Stimulated activated CD8-positive, alpha-beta memory T cell treated with anti-CD3 and anti-CD28 coated beads, Interleukin-2, amount 100 ng/mL, for 1 hour (primary cell): ENCODE measurements around the gene KRI1.
"Not testable (repeated sequence)": the region's sequence is repeated elsewhere in the genome, so short reads cannot be mapped to it uniquely, and the experiment has no call there.

Source experiments
- DNase-seq, 2 donors: peaks; one replicate each; pipeline ENCODE4 v3.0.0-alpha.2; 2020; ENCODE audit warnings: low read depth in 2 of 2

KRI1 gene

GRCh38 chr19:10550336-10550735 lies 15.5 kb downstream of the KRI1 start:
- no peak for DNase-seq

DNA sequence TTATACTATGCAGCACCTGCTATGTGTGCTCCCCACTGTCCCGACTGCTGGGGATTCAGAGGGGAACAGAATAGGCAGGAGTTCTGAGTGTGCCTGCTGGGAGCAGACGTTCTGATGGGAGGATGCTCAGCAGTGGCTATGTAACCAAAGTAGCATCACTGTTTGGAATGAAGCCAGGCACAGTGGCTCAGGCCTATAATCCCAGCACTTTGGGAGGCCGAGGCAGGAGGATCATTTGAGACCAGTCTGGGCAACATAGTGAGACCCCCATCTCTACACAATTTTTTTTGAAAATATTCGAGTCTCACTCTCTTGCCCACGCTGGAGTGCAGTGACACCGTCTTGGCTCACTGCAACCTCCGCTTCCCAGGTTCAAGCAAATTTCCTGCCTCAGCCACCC lies 16.1 kb downstream of the KRI1 start:
- DNase-seq, result no peak

GRCh38 chr19:10548746-10549276 lies 17.0 kb downstream of the KRI1 start:
- DNase-seq, result no peak

GRCh38 chr19:10546817-10547216 lies 19.0 kb downstream of the KRI1 start:
- no peak for DNase-seq

GRCh38 chr19:10544753-10545251 lies 21.0 kb downstream of the KRI1 start:
- DNase-seq, result no peak

GRCh38 chr19:10544242-10544752 lies 21.5 kb downstream of the KRI1 start:
- no peak for DNase-seq

DNA sequence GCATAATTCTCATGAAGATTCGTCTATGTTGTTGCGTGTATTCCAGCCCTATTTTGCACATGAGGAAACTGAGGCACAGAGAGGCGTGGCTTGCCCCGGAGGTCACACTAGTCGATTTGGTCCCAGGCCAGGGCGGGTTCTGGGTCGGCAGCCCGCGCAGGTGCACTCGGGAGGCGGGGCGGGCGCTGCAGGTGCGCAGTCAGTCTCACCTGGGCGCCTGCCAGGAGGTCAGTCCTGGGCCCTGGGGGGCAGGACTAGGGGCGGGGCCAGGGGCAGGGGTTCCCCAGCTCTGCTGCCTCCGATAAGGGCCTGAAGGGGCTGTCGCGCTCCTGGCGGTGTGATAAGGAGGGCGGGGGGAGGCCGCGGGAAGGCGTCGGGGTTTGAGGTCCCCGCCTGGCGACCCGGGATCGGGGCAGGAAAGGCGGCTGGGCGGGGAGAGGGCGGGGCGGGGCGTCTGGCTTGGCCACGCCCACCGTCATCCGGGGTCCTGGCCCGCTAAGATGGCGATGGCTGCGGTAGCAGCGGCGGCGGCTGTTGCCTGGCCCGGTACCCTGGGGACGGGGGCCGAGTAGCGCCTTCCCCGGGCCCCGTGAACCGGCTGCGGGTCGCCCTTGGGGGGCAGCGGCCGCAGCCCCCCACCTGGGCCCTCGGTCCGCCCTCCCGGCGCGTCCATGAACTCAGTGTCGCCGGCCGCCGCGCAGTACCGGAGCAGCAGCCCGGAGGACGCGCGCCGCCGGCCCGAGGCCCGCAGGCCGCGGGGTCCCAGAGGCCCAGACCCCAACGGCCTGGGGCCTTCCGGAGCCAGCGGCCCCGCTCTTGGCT lies 22.2 kb downstream of the KRI1 start, which contains the start of gene ATG4D:
Gene ATG4D (plus strand): TSS at position 485 of the 822 bp plus-strand sequence. CDS start 187 bp downstream, at position 672.
- DNase-seq, result peak; percentile 52 to 68

DNA sequence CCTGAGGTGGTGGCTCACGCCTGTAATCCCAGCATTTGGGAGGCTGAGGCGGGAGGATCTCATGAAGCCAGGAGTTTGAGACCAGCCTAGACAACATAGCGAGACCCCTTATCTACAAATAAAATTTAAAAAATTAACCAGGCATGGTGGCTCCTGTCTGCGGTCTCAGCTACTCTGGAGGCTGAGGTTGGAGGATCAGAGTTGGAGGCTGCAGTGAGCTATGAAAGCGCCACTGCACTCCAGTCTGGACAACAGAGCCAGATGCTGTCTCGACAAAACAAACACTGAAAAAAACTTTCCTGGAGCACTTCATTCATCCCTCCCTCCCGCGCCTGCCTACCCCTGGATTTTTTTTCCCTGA lies 22.8 kb downstream of the KRI1 start:
- no peak for DNase-seq

- DNase-seq, result not testable (repeated sequence)
These were observed 26.8 kb downstream of the KRI1 start for GRCh38 chr19:10539016-10539415.

- no peak for DNase-seq
These were observed 27.4 kb downstream of the KRI1 start for GRCh38 chr19:10538204-10538983.

DNA sequence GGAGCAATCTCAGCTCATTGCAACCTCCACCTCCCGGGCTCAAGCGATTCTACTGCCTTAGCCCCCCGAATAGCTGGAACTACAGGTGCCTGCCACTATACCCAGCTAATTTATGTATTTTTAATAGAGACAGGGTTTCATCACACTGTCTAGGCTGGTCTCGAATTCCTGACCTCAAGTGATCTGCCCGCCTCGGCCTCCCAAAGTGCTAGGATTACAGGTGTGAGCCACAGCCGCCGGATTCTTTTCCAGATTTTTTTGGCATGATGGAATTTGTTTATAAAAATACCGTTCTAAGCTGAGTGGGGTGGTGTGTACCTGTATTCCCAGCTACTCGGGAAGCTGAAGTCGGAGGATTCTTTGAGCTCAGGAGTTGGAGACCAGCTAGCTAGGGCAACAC lies 28.1 kb downstream of the KRI1 start:
- DNase-seq, result no peak

GRCh38 chr19:10535613-10536012 lies 30.2 kb downstream of the KRI1 start:
- DNase-seq, result no peak

DNA sequence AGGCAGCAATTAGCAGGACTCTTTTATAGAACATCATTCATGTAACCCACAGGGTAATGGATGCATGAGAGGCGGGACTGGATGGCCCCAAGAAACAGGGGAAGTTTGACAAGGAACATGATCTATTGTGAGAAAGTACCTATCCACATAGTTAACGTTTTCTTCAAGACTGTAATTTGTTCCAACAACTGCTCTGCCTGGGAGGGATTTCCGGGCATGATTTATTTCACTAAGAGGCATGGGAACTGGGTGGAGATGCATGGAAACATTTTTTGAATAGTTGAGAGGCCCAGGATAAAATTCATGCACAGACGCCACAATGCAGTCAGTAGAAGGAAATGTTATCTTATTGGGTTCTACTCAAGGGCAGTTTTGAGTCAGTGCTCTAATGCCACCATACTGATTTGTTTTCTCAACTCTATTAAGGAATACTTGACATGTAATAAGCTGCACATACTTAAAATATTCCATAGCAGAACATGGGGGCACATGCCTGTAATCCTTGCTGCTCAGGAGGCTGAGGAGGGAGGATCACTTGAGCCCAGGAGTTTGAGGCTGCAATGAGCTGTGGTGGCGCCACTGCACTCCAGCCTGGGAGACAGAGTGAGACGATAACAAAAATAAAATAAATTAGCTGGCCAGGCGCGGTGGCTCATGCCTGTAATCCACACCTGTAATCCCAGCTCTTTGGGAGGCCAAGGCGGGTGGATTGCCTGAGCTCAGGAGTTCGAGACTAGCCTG lies 32.0 kb downstream of the KRI1 start:
- DNase-seq, result no peak

GRCh38 chr19:10532457-10532856 lies 33.4 kb downstream of the KRI1 start:
- DNase-seq, result no peak

- not testable (repeated sequence) for DNase-seq
These were observed 38.9 kb downstream of the KRI1 start for GRCh38 chr19:10526887-10527286.

- DNase-seq, result no peak
These were observed 40.2 kb downstream of the KRI1 start for GRCh38 chr19:10525636-10526035.

DNA sequence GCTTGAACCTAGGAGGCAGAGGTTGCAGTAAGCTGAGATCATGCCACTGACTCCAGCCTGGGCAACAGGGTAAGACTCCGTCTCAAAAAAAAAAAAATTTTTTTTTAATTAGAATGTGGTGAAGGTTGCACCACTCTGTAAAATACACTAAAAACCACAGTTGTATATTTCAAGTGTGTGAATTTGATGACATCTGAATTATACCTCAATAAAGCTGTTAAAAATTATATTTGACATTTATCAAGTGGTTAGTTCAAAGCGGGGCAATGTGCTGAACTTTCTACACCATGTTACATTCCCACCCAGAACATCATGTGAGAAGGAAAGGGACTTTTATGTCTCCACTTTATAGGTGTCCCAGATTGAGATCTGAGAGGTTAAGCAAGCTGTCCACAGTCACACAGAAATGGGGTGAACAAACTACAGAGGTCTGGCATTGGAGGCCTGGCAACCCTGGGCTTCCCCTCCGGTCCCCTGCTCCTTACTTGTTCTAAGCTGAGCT lies 42.6 kb downstream of the KRI1 start:
- no peak for DNase-seq

DNA sequence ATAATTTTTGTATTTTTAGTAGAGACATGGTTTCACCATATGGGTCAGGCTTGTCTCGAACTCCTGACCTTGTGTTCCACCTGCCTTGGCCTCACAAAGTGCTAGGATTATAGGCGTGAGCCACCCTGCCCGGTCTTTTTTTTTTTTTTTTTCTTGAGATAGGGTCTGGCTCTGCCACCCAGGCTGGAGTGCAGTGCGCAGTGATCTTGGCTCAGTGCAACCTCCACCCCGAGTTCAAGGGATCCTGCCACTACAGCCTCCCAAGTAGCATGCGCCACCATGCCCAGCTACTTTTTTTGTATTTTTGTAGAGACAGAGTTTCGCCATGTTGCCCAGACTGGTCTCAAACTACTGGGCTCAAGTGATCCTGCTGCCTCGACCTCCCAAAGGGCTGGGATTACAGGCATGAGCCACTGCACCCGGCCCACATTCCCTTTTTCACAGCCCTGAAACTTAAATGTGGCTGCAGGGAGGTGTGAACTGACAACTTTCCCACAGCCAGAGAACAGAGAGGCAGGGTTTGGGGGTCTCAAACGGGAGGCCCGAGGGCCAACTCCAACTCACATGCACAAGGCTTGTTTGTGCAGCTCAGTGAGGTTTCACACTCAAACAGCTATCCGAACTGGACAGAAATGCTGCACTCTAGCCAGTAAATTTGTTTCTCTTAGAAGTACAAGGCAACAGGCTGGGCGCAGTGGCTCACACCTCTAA lies 44.2 kb downstream of the KRI1 start:
- DNase-seq, result no peak

GRCh38 chr19:10520652-10521318 lies 45.0 kb downstream of the KRI1 start:
- DNase-seq, result no peak

DNA sequence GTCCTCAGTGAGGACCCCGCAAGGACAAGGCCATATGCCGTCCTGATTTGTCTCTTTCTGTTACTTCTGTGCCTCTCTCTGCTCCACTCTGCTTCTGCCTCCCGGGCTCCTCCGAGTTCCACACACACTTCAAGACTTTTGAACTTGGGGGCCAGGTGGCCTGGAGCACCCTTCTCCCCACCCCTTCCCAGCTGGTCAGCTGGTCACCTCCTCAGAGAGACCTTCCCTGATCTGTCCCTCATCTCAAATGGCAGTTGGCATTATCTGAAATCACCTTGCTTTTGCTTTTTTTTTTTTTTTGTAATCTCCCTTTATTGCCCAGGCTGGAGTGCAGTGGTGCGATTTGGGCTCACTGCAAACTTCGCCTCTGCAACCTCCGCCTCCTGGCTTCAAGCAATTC lies 46.4 kb downstream of the KRI1 start:
- no peak for DNase-seq
